Gastrocnemius medialis (tissue), 4 donors: ENCODE results near the gene ADAM12.

Experiments used
- CTCF ChIP-seq, 5 experiments: fragments of 450-650 bp in 3 of 5; fragments of 200-600 bp in 2 of 5; sonication (generic) in 2 of 5; IDR thresholded peaks in 4 of 5; conservative IDR thresholded peaks in 1 of 5; 1 replicate in 4 of 5; 2 replicates in 1 of 5; pipeline ENCODE4 v1.5.1; 2016 to 2019; ENCODE audit warnings: antibody characterized with exemption in 5 of 5, mild to moderate bottlenecking in 3 of 5, moderate library complexity in 3 of 5
- POLR2A ChIP-seq, 2 donors: fragments of 450-650 bp; IDR thresholded peaks; one replicate each; pipeline ENCODE4 v1.6.1; 2017; ENCODE audit warnings: antibody characterized with exemption in 2 of 2, mild to moderate bottlenecking in 2 of 2, moderate library complexity in 2 of 2

DNA sequence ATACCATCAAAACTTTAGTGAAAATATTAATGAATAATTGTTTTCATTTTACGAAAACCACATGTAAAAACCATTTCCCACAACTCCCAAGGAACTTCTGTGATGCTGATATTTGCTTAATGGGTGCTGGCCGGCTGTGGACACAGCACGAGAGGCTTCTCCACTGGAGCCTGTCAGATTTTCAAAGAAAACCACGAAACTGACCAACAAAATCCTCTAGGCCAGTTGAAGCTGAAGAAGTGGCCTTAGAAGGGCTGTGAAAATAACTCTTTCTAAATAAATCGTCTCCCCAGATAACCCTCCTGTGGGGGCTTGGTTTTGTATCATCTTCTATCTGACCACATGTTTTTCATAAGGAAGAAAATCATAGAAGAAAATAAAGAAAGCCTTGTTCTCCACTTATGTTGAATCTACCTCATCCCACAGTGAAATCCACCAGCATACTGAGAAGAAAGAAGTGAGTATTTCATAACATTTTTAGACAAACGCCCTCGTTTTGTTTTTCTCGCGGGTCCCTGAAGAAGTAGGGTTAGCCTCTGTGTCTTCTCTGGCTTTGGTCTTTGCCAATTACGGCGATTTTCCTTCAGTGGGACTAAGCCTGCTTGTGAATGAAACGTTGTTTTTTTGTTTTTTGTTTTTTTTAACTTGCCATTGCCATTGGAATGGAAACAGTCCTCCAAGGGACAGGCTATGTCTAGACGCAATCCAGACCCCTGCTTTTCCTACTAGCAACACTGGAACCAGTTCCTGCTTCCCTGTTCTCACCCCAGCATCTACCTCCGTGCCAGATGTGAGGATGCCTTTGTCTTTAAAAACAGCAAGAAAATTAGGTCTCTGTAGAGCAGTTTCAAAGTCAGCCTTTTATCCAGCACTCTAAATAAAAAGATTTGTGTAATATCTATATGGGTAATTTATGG is 123.9 kb downstream of the ADAM12 start:
- TF ChIP-seq CTCF (IDR thresholded peaks at IDR 0.05 in 4 of 5, conservative IDR thresholded peaks at IDR 0.05 in 1 of 5), result no peak
- TF ChIP-seq POLR2A (IDR thresholded peaks at IDR 0.05), result no peak
